Measurements from ENCODE around the gene UNC13A. TPM values are rescaled to one million over a fixed set of nuclear protein-coding genes. Genes with fewer than 3 reads are reported as not detected.

Gene UNC13A
- 0.13 TPM for total RNA-seq

DNA sequence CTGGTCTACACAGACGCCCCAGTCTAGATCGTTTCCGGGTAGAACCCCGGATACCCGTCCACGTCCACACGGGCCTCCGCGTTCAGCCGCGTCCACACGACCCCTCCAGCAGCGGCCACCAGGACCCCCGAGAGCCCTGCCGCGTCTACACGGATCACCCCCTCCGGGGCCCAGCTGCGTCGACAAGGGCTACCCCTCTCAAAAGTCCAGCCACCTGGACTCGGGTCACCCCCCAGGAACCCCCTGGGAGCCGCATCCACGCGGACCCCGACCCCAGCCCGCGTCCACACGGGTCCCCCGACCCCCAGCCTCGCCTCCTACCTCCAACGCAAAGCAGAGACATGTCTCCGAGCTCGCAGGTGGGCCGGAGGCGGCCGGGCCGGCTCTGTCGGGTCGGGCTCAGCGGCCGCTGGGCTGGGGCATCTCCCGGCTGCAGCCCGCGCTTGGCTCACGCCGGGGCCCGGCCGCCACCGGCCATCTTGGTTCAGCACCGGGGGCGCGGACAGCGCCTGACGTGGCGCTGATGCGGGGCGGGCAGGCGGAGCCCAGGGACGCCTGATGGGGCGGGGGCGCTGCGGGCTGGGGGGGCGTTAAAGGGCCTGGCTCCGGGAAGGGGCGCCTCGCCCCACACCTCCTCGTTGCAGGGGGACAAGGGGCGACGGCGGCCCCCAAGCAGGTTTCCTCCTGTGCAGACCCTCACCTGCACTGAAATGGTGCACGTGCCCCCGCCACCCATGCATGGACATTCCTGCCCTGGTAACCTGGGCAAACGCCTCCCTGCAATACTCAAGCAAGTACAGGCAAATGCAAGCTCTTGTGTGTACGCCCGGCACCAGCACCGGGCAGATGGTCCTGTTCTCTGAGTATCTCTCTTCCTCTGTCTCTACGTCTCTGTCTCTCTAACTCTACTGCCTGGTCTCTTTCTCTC lies at the start of gene UNC13A:
UNC13A (minus strand) TSS at position 498 of the 928 bp plus-strand sequence; CDS start at position 343, 155 bp downstream.
- no peak for DNase-seq (ENCODE audit: low spot score)
- intact Hi-C loops (cut with DNase I) = no loop called here
- ATAC-seq = peak; percentile 30

DNA sequence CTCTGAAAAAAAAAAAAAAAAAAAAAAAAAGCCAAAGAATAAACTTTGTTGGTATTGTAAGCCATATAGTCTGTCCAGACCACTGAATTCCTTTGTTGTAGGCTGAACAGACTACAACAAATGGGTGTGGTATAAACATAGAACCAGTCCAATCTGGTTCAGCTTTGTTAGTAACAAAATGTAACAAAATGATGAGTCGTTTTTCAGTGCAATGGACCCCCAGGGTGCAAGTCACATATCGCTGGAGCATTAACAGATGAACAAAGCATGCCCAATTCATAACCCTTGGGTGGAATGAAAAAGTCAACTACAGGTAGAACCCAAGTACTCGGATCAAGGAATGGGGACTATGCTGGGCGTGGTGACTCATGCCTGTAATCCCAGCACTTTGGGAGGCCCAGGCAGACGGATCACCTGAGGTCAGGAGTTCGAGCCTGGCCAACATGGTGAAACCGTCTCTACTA lies 49.6 kb upstream of the UNC13A start:
- intact Hi-C loops (cut with DNase I) = no loop called here
- no peak for ATAC-seq
- no peak for DNase-seq (ENCODE audit: low spot score)

- intact Hi-C loops (cut with DNase I) = no loop called here
- DNase-seq (ENCODE audit: low spot score) (no peak), ATAC-seq (no peak)
Measured at GRCh38 chr19:17735410-17735809, 47.3 kb upstream of the UNC13A start.

DNA sequence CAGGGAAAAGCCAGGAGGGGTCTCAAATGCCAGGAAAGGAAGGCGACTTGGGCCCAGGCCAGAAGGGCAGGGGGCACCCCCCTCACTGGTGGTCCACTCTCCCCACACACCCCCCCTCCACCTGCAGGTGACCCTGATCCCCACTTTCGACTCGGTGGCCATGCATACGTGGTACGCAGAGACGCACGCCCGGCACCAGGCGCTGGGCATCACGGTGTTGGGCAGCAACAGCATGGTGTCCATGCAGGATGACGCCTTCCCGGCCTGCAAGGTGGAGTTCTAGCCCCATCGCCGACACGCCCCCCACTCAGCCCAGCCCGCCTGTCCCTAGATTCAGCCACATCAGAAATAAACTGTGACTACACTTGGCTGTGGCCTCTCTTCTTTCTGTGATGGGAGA lies 46.0 kb upstream of the UNC13A start:
- DNase-seq (ENCODE audit: low spot score) (no peak), ATAC-seq (no peak)
- intact Hi-C loops (cut with DNase I) = no loop called here

DNA sequence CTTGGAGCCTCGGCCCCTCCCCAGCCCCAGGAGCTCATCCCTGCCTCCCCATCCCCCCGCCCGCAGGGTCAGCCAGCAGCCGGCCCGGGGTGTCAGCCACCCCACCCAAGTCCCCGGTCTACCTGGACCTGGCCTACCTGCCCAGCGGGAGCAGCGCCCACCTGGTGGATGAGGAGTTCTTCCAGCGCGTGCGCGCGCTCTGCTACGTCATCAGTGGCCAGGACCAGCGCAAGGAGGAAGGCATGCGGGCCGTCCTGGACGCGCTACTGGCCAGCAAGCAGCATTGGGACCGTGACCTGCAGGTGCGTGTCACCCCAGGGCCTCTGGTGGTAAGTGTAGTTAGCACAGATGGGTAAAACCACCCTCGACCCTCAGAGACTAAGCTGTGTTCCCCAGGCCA lies 45.0 kb upstream of the UNC13A start:
- DNase-seq (ENCODE audit: low spot score) (no peak), ATAC-seq (no peak)
- intact Hi-C loops (cut with DNase I) = no loop called here

GRCh38 chr19:17727843-17728242 lies 39.7 kb upstream of the UNC13A start:
- ATAC-seq (no peak), DNase-seq (ENCODE audit: low spot score) (no peak)
- intact Hi-C loops (cut with DNase I) = no loop called here

DNA sequence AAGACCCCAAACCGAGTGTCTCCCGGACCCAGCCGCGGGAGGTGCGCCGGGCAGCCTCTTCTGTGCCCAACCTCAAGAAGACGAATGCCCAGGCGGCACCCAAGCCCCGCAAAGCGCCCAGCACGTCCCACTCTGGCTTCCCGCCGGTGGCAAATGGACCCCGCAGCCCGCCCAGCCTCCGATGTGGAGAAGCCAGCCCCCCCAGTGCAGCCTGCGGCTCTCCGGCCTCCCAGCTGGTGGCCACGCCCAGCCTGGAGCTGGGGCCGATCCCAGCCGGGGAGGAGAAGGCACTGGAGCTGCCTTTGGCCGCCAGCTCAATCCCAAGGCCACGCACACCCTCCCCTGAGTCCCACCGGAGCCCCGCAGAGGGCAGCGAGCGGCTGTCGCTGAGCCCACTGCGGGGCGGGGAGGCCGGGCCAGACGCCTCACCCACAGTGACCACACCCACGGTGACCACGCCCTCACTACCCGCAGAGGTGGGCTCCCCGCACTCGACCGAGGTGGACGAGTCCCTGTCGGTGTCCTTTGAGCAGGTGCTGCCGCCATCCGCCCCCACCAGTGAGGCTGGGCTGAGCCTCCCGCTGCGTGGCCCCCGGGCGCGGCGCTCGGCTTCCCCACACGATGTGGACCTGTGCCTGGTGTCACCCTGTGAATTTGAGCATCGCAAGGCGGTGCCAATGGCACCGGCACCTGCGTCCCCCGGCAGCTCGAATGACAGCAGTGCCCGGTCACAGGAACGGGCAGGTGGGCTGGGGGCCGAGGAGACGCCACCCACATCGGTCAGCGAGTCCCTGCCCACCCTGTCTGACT lies 39.0 kb upstream of the UNC13A start:
- DNase-seq (ENCODE audit: low spot score) (no peak), ATAC-seq (no peak)
- intact Hi-C loops (cut with DNase I) = no loop called here

DNA sequence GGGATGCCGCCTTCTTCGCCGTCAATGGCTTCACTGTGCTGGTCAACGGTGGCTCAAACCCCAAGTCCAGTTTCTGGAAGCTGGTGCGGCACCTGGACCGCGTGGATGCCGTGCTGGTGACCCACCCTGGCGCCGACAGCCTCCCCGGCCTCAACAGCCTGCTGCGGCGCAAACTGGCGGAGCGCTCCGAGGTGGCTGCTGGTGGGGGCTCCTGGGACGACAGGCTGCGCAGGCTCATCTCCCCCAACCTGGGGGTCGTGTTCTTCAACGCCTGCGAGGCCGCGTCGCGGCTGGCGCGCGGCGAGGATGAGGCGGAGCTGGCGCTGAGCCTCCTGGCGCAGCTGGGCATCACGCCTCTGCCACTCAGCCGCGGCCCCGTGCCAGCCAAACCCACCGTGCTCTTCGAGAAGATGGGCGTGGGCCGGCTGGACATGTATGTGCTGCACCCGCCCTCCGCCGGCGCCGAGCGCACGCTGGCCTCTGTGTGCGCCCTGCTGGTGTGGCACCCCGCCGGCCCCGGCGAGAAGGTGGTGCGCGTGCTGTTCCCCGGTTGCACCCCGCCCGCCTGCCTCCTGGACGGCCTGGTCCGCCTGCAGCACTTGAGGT lies 38.1 kb upstream of the UNC13A start:
- intact Hi-C loops (cut with DNase I) = no loop called here
- no peak for ATAC-seq
- no peak for DNase-seq (ENCODE audit: low spot score)

- intact Hi-C loops (cut with DNase I) = no loop called here
- no peak for ATAC-seq
- DNase-seq (ENCODE audit: low spot score) = no peak
Measured at GRCh38 chr19:17725422-17726078, 37.4 kb upstream of the UNC13A start.

GRCh38 chr19:17724655-17725054 lies 36.5 kb upstream of the UNC13A start:
- no peak for ATAC-seq
- DNase-seq (ENCODE audit: low spot score) = no peak
- intact Hi-C loops (cut with DNase I) = no loop called here

DNA sequence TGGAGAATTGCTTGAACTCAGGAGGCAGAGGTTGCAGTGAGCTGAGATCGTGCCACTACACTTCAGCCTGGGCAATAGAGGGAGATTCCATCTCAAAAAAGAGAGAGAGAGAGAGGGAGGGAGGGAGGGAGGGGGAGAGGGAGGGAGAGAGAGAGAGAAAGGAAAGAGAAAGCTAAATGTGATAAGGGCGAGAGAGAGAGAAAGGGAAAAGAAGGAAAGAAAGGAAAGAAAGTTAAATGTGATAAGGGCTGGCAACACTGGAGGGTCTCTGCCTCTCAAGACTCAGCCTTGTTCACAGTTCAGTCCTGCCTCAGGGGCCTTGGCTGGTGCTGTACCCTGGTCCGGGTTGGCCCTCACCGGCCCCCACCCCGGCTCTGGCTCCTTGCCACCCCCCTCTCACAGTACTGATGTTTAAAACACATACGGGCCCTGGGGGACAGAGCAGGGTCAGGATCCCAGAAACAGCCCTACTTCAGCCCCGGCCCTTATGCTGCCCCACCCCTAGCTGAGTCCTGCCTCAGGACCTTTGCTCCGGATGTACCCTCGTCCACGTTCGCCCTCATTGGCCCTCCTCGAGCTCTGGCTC lies 34.6 kb upstream of the UNC13A start:
- no peak for DNase-seq (ENCODE audit: low spot score)
- intact Hi-C loops (cut with DNase I) = no loop called here
- ATAC-seq = no peak

DNA sequence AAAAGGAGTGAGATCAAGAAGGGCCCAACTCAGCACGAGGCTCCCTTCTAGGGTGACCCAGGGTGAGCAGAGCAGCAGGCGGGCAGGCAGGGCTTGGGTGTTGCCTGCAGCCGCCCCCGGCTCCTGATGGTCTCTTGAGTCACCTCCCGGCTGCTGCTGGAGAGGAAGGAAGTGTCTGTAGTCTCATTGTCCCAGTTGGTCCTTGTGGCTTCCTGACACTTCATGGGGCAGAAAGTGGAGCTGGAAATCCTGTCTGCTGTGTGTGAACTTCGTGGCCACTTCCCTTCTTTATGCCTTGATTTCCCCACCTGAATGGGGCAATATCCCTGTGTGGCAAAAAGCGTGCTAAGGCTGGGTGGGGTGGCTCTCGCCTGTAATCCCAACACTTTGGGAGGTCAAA lies 33.7 kb upstream of the UNC13A start:
- intact Hi-C loops (cut with DNase I) = no loop called here
- ATAC-seq = no peak
- DNase-seq (ENCODE audit: low spot score) = no peak

- intact Hi-C loops (cut with DNase I) = no loop called here
- DNase-seq (ENCODE audit: low spot score) (no peak), ATAC-seq (no peak)
Measured at GRCh38 chr19:17721111-17721628, 33.0 kb upstream of the UNC13A start.

DNA sequence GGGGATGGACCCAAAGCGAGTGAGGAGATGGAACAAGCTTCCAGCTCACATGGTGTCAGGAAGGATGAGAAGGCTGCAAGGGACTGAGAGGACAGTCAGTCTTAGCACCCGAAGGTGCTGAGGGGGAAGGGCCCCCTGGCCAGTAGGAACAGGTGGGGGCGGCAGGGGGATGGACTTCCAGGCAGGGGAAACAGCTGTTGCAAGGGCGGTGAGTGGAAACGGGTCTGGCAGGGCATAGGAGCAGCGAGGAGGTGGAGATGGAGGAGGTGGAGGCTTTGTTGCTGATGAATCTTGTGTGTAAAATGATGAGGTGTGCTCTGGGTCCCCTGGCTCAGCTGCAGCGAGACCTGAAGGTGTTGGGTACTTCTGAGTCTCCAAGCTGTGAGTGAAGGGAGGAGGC lies 32.3 kb upstream of the UNC13A start:
- intact Hi-C loops (cut with DNase I) = no loop called here

DNA sequence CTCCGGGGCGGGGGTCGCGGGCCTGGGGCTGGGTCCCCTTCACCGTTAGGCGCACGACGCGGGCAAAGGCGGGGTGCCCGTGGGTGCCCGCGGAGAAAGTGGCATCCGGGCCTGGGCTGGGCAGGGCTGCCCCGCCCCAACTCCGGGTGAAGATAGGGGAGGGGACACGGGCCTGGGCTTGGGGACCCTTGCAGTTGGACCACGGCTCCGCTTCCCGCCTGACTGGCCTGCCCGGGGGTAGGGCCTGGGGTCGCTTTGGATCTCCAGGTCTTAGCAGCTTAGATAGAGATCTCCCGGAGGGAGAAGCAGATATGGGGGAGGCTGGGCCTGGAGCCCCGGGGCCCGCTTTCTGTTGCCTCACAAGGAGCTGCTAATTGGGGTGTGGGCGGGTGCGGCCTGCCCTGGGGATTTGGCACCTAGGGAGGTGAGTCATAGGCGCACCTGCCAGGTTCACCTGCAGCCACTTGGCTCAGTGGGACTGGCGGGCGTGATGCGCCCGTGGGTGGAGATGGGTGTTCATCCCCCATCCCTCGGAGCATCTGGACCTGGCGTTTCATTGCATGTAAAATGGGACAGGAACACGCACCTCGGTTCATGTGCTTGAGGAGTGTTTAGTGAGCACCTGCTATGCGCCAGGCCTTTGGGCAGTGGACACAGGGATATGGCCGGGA lies 31.7 kb upstream of the UNC13A start:
- no peak for ATAC-seq
- DNase-seq (ENCODE audit: low spot score) = no peak
- intact Hi-C loops (cut with DNase I) = no loop called here

More for the DNA sequence above, 32.3 kb upstream of the UNC13A start:
- DNase-seq (ENCODE audit: low spot score) (no peak), ATAC-seq (no peak)

GRCh38 chr19:17718947-17719711 lies 31.0 kb upstream of the UNC13A start, which contains the start of gene MAP1S:
TSS of gene MAP1S (plus strand) at chr19:17719480. CDS start at chr19:17719503, 23 bp downstream.
- intact Hi-C loops (cut with DNase I) = no loop called here
- DNase-seq (ENCODE audit: low spot score) (peak; percentile 75), ATAC-seq (peak; percentile 61)

GRCh38 chr19:17718550-17718946 lies 30.4 kb upstream of the UNC13A start:
- ATAC-seq (no peak), DNase-seq (ENCODE audit: low spot score) (no peak)
- intact Hi-C loops (cut with DNase I) = no loop called here

Data from sciatic nerve (tissue), 2 donors.